GM12878 (cell line): ENCODE measurements around the gene AOPEP. TPM values are rescaled to one million over a fixed set of nuclear protein-coding genes. Genes with fewer than 3 reads are reported as not detected.

Experiments
- ATAC-seq: fragments of 200-7000 bp; cut with Tn5 transposase; 3 replicates; pipeline ENCODE4 v1.9.1; 2020; ENCODE audit warnings: mild to moderate bottlenecking, moderate library complexity
- BruUV-seq: library from RNA; stranded (reverse); fragments of 400-500 nt; replicated peaks from 2 replicates; lab custom pipeline; 2021; lab: Mats Ljungman, UMichigan
- CTCF ChIA-PET: fragments of 300-600 bp; sonication (Branson Sonifier 250); formaldehyde crosslinking; extraction: SDS; loops from one replicate; lab custom pipeline; 2021; ENCODE audit warnings: inconsistent platforms; lab: Yijun Ruan, JAX
- POLR2A ChIA-PET: fragments of 350-600 bp; formaldehyde crosslinking; extraction: SDS; loops from one replicate; lab custom pipeline; 2021; ENCODE audit warnings: inconsistent platforms; lab: Charles Lee
- RAD21 ChIA-PET: fragments of 300-600 bp; sonication (Branson Sonifier 250); formaldehyde crosslinking; loops from one replicate; lab custom pipeline; 2023; ENCODE audit warnings: antibody characterized with exemption; ENCODE audit not compliant: unreplicated experiment; lab: Charles Lee
- SMC1A ChIA-PET: fragments of 300-600 bp; sonication (Branson Sonifier 250); formaldehyde crosslinking; loops from one replicate; lab custom pipeline; 2023; ENCODE audit not compliant: unreplicated experiment, uncharacterized antibody; lab: Charles Lee
- DNase-seq: peaks from one replicate; pipeline ENCODE4 v3.0.0-alpha.2; 2011; ENCODE audit warnings: low read depth, low spot score
- FAIRE-seq: peaks from 3 replicates; lab custom pipeline; 2011; peaks lifted over from hg19 to GRCh38; lab: Jason Lieb, UNC
- H2AFZ ChIP-seq: 2 replicates; pipeline ENCODE4 v1.6.0; 2011; ENCODE audit warnings: low read depth, low read length, control low read depth; ENCODE audit not compliant: control insufficient read depth
- H3K27ac ChIP-seq: 2 replicates; pipeline ENCODE4 v1.5.1; 2011; ENCODE audit warnings: control low read depth; ENCODE audit not compliant: control insufficient read depth, insufficient read depth
- H3K27me3 ChIP-seq, 2 experiments: replicated peaks in 1 of 2; 2 replicates each; pipeline versions ENCODE4 v1.6.0 to v1.6.1; 2011; ENCODE audit warnings: low read length in 1 of 2; ENCODE audit not compliant: control insufficient read depth in 2 of 2, insufficient read depth in 2 of 2
- H3K36me3 ChIP-seq, 2 experiments: 2 replicates each; pipeline ENCODE4 v1.5.1; 2011; ENCODE audit warnings: low read length in 1 of 2; ENCODE audit not compliant: control insufficient read depth in 2 of 2, insufficient read depth in 2 of 2
- H3K4me1 ChIP-seq: 2 replicates; pipeline ENCODE4 v1.6.1; 2011; ENCODE audit warnings: mild to moderate bottlenecking, low read length, moderate library complexity, mixed read lengths; ENCODE audit not compliant: control insufficient read depth, insufficient read depth
- H3K4me2 ChIP-seq: 2 replicates; pipeline ENCODE4 v1.6.0; 2011; ENCODE audit warnings: control low read depth; ENCODE audit not compliant: control insufficient read depth, insufficient read depth
- H3K4me3 ChIP-seq: fragments of 200-600 bp; sonication (generic); 2 replicates; pipeline ENCODE4 v1.5.1; 2016
- H3K79me2 ChIP-seq: 2 replicates; pipeline ENCODE4 v1.6.0; 2011; ENCODE audit warnings: low read length; ENCODE audit not compliant: control insufficient read depth, insufficient read depth
- H3K9ac ChIP-seq: 2 replicates; pipeline ENCODE4 v1.8.0; 2011; ENCODE audit warnings: low read length, control low read depth, mixed read lengths; ENCODE audit not compliant: control insufficient read depth, insufficient read depth
- H3K9me3 ChIP-seq: replicated peaks from 3 replicates; pipeline ENCODE4 v1.5.1; 2011; ENCODE audit warnings: mild to moderate bottlenecking, low read length; ENCODE audit not compliant: control insufficient read depth, insufficient read depth
- H4K20me1 ChIP-seq: 2 replicates; pipeline ENCODE4 v1.6.0; 2011; ENCODE audit not compliant: control insufficient read depth, insufficient read depth
- ATF7 ChIP-seq: fragments of 450-650 bp; IDR thresholded peaks from 2 replicates; pipeline ENCODE4 v1.6.1; 2016; ENCODE audit warnings: low read depth, mild to moderate bottlenecking
- BMI1 ChIP-seq: fragments of 450-650 bp; IDR thresholded peaks from 2 replicates; pipeline ENCODE4 v1.6.1; 2016; ENCODE audit warnings: mild to moderate bottlenecking, moderate library complexity, borderline replicate concordance
- JUND ChIP-seq: IDR thresholded peaks from 2 replicates; pipeline ENCODE4 v1.6.1; 2012; ENCODE audit warnings: low read depth, mild to moderate bottlenecking, low read length, improper control_type of control experiment, moderate library complexity
- SMC3 ChIP-seq: IDR thresholded peaks from 2 replicates; pipeline ENCODE4 v1.6.1; 2011; ENCODE audit warnings: low read length, improper control_type of control experiment, borderline replicate concordance
- SP1 ChIP-seq: IDR thresholded peaks from one replicate; pipeline ENCODE4 v1.6.1; 2011; ENCODE audit warnings: low read depth, low read length
- WGBS: methylation state at CpG from one replicate; pipeline ENCODE4 v1.1.6; 2016; ENCODE audit warnings: low lambda C conversion rate; ENCODE audit not compliant: insufficient replicate concordance, insufficient coverage; ENCODE audit errors: missing lambda C conversion rate; 5-methylcytosine and 5-hydroxymethylcytosine counted together
- in situ Hi-C: fragments of 300-500 bp; cut with MboI; formaldehyde crosslinking; loops from 9 replicates; pipeline ENCODE4 v1.14.3; 2018; ENCODE audit warnings: mixed read lengths
- intact Hi-C: fragments of 100-400 bp; cut with micrococcal nuclease; formaldehyde crosslinking; loops from one replicate; pipeline ENCODE4 v1.14.2; 2022; ENCODE audit not compliant: unreplicated experiment
- polyA plus RNA-seq, 11 experiments: library from polyadenylated mRNA; depleted of rRNA in 4 of 11; unstranded in 6 of 11; stranded (reverse) in 5 of 11; fragments of >200 nt; fragmentation: Nextera tagmentation in 4 of 11; fragmentation: Illumina TruSeq in 1 of 11; extraction: Ambion mirVana in 4 of 11; extraction: Trizol in 1 of 11; gene quantifications; 1 replicate in 1 of 11; 2 replicates in 10 of 11; pipeline versions ENCODE4 v1.2.1 to v1.2.3, GENCODE V29; 2011 to 2016; ENCODE audit warnings: inconsistent platforms in 2 of 11, missing spikeins in 2 of 11, low read depth in 1 of 11
- total RNA-seq, 4 experiments: library from RNA; depleted of rRNA in 3 of 4; stranded (reverse); fragments of >200 nt in 3 of 4; fragmentation: Illumina TruSeq in 1 of 4; extraction: Trizol in 1 of 4; gene quantifications; 2 replicates each; pipeline versions ENCODE4 v1.2.1 to v1.2.3, GENCODE V29; 2013 to 2021
- TF ChIP-seq, protein P1 (sequence below): fragments of 450-650 bp; IDR thresholded peaks from 2 replicates; pipeline ENCODE4 v1.6.1; 2017; ENCODE audit warnings: mild to moderate bottlenecking
- TF ChIP-seq, protein P2 (sequence below): IDR thresholded peaks from 2 replicates; pipeline ENCODE4 v1.6.1; 2012; ENCODE audit warnings: low read length, inconsistent platforms
- TF ChIP-seq, protein P3 (sequence below): fragments of 450-650 bp; formaldehyde crosslinking; IDR thresholded peaks from 2 replicates; pipeline ENCODE4 v1.4.0; 2020; ENCODE audit warnings: mild to moderate bottlenecking, moderate library complexity

The AOPEP gene
- total and polyA plus RNA-seq, 10 of the 15 experiments (the other 5 are each of a cell fraction or from before 2014, with no cell fraction given): 2.3 to 16.9 (median 10.1) TPM

DNA sequence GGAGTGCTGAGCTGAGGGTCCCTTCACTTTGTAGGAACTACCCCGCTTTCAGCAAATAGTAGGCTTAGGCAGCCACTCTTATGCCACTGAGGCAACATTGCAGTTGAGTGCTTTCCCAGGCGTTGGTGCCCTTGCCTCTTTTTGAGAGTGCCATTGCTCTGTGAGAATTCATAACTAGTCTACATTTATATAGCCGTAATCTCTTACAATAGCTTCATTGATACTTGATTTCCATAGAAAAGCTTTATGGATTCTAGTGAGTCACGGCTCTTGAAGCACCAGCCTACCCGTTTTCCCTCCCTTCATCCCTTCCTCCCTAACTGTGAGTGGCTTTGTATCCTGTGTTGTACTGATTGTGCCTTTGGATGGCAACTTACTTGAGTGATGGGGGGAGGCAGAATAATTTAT lies 283.9 kb downstream of the AOPEP start (continued):
- TF ChIP-seq SP1: no peak
- no peak for TF ChIP-seq BMI1
- TF ChIP-seq, protein P1, sequence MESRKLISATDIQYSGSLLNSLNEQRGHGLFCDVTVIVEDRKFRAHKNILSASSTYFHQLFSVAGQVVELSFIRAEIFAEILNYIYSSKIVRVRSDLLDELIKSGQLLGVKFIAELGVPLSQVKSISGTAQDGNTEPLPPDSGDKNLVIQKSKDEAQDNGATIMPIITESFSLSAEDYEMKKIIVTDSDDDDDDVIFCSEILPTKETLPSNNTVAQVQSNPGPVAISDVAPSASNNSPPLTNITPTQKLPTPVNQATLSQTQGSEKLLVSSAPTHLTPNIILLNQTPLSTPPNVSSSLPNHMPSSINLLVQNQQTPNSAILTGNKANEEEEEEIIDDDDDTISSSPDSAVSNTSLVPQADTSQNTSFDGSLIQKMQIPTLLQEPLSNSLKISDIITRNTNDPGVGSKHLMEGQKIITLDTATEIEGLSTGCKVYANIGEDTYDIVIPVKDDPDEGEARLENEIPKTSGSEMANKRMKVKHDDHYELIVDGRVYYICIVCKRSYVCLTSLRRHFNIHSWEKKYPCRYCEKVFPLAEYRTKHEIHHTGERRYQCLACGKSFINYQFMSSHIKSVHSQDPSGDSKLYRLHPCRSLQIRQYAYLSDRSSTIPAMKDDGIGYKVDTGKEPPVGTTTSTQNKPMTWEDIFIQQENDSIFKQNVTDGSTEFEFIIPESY: no peak
- TF ChIP-seq JUND: no peak
- TF ChIP-seq, protein P2, sequence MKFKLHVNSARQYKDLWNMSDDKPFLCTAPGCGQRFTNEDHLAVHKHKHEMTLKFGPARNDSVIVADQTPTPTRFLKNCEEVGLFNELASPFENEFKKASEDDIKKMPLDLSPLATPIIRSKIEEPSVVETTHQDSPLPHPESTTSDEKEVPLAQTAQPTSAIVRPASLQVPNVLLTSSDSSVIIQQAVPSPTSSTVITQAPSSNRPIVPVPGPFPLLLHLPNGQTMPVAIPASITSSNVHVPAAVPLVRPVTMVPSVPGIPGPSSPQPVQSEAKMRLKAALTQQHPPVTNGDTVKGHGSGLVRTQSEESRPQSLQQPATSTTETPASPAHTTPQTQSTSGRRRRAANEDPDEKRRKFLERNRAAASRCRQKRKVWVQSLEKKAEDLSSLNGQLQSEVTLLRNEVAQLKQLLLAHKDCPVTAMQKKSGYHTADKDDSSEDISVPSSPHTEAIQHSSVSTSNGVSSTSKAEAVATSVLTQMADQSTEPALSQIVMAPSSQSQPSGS: no peak

- H3K27me3 ChIP-seq: no peaks in the 10 kb centered on the region
- H3K79me2 ChIP-seq: no peaks in the 10 kb centered on the region
- in situ Hi-C loops (no loop called here), intact Hi-C loops (no loop called here)
- H3K9me3 ChIP-seq: no peaks in the 10 kb centered on the region
- WGBS: 86% methylated on average over 7 of the region's 7 CpGs
- no TSS peak for BruUV-seq
- ChIA-PET SMC1A (no interaction called here), RAD21 (no interaction called here), POLR2A (no interaction called here), CTCF (interaction anchor here (1.0 to 2.5 kb wide), 2 partner anchors 156 to 343 kb away, joined by 3 to 6 read pairs; no protein-coding TSS in a partner anchor)
- no peaks in the 10 kb centered on the region for H4K20me1 ChIP-seq
- no peaks in the 10 kb centered on the region for H3K4me1 ChIP-seq
- no peaks in the 10 kb centered on the region; a peak in 1 of 4 replicates for H3K36me3 ChIP-seq
- no peak for FAIRE-seq
- ATAC-seq: no peak
- no peak overlapping the region for H3K9ac ChIP-seq
- DNase-seq: no peak
- TF ChIP-seq, protein P3, sequence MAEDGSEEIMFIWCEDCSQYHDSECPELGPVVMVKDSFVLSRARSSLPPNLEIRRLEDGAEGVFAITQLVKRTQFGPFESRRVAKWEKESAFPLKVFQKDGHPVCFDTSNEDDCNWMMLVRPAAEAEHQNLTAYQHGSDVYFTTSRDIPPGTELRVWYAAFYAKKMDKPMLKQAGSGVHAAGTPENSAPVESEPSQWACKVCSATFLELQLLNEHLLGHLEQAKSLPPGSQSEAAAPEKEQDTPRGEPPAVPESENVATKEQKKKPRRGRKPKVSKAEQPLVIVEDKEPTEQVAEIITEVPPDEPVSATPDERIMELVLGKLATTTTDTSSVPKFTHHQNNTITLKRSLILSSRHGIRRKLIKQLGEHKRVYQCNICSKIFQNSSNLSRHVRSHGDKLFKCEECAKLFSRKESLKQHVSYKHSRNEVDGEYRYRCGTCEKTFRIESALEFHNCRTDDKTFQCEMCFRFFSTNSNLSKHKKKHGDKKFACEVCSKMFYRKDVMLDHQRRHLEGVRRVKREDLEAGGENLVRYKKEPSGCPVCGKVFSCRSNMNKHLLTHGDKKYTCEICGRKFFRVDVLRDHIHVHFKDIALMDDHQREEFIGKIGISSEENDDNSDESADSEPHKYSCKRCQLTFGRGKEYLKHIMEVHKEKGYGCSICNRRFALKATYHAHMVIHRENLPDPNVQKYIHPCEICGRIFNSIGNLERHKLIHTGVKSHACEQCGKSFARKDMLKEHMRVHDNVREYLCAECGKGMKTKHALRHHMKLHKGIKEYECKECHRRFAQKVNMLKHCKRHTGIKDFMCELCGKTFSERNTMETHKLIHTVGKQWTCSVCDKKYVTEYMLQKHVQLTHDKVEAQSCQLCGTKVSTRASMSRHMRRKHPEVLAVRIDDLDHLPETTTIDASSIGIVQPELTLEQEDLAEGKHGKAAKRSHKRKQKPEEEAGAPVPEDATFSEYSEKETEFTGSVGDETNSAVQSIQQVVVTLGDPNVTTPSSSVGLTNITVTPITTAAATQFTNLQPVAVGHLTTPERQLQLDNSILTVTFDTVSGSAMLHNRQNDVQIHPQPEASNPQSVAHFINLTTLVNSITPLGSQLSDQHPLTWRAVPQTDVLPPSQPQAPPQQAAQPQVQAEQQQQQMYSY: no peak
- no peak for TF ChIP-seq SMC3
- TF ChIP-seq ATF7: no peak
- H3K27ac ChIP-seq: no peak overlapping the region
- H3K4me3 ChIP-seq: no peak overlapping the region
- no peak overlapping the region for H2AFZ ChIP-seq
- H3K4me2 ChIP-seq: no peak overlapping the region
Measured at GRCh38 chr9:95012035-95012708, 285.7 kb downstream of the AOPEP start.
